Stomach (tissue), 4 donors: ENCODE measurements around the gene TCF3.

ENCODE experiments used
- POLR2A ChIP-seq, 4 donors: fragments of 450-650 bp; IDR thresholded peaks; one replicate each; pipeline ENCODE4 v1.6.1; 2016; ENCODE audit warnings: antibody characterized with exemption in 4 of 4, control low read depth in 2 of 4, mild to moderate bottlenecking in 1 of 4, moderate library complexity in 1 of 4
- POLR2AphosphoS5 ChIP-seq, 3 donors: sonication (generic); formaldehyde crosslinking; IDR thresholded peaks; one replicate each; pipeline ENCODE4 v1.6.1; 2016; ENCODE audit warnings: antibody characterized with exemption in 3 of 3
- TF ChIP-seq, protein P1 (sequence below), 7 experiments: fragments of 450-650 bp in 4 of 7; fragments of 200-600 bp in 3 of 7; sonication (generic) in 3 of 7; IDR thresholded peaks; one replicate each; pipeline ENCODE4 v1.5.1; 2016 to 2019; ENCODE audit warnings: antibody characterized with exemption in 7 of 7, control low read depth in 2 of 7, mild to moderate bottlenecking in 1 of 7

- TF ChIP-seq, protein P1, sequence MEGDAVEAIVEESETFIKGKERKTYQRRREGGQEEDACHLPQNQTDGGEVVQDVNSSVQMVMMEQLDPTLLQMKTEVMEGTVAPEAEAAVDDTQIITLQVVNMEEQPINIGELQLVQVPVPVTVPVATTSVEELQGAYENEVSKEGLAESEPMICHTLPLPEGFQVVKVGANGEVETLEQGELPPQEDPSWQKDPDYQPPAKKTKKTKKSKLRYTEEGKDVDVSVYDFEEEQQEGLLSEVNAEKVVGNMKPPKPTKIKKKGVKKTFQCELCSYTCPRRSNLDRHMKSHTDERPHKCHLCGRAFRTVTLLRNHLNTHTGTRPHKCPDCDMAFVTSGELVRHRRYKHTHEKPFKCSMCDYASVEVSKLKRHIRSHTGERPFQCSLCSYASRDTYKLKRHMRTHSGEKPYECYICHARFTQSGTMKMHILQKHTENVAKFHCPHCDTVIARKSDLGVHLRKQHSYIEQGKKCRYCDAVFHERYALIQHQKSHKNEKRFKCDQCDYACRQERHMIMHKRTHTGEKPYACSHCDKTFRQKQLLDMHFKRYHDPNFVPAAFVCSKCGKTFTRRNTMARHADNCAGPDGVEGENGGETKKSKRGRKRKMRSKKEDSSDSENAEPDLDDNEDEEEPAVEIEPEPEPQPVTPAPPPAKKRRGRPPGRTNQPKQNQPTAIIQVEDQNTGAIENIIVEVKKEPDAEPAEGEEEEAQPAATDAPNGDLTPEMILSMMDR (IDR thresholded peaks at IDR 0.05): no peak
- no peak for TF ChIP-seq POLR2A (IDR thresholded peaks at IDR 0.05)
- TF ChIP-seq POLR2AphosphoS5 (IDR thresholded peaks at IDR 0.05): no peak
These were observed 6.0 kb upstream of the TCF3 start for GRCh38 chr19:1658150-1659083.
